Right hindlimb (tissue), 1 donor: ENCODE measurements around the gene ADGRG3.

Experiments
- DNase-seq: peaks from one replicate; pipeline ENCODE4 v3.0.0-alpha.2; 2018

ADGRG3 gene

DNA sequence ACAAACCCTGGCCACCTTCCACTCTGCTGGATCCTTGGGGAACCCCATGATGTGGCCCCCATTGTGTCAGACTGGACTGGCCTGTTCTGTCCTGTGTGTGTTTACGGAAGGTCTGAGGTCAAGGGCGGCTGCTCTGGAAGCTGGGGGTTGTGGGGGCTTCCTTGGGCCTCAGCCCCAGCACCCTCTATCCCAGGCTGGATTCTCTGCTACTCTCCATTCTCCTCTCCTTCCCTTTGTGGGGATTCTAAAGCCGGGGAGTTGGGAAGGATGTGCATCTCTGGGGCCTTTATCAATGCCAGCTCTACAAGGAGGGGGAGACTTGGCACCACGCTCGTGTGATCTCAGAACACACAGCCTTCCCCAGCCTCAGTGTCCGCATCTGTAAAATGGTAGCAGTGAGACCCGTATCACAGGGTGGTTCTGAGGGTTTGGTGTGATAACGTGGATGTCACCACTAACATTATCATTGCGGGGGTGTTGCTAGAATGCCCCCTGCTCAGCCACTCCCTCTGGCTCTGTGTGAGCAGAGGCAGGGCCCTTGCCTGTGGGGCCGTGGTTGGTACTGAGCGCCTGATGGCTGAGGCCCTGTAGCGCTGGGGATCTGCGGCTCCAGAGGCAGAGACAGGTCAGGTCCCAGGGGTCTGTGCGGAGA lies 21.6 kb upstream of the ADGRG3 start:
- DNase-seq: no peak

DNA sequence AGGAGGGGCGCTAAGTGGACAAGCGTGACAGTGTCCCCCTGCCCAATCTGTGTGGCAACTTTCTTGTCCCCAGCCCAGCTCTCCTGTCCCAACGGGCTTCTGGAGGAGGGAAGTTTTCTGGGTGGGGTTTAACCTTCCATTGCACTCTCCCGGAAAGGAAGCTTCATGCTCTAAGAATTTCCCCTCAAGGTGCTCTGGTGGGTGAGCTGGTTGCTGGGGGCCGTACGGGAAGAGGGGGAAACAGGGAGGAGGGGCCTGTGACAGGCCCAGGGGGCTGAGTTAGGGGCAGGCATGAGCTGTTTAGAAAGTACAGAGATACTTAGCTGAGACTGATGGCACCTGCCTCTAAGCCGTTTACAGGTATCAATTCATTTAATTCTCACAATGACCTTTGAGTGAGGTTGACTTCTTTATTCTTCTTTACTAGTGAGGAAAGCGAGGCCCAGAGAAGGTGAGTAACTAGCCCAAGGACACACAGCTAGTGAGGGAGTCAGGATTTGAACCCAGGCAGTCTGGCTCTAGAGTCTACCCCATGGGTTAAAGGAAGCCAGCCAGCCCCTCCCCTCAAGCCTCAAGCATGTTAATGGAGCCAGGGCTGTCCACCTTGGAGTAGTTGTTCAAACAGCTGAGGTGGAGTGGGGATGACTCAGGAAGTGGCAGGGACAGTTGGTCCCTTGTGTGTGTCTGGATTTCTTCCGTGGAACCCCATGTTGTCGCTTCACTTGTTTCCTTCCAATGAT lies 20.8 kb upstream of the ADGRG3 start:
- DNase-seq: no peak

DNA sequence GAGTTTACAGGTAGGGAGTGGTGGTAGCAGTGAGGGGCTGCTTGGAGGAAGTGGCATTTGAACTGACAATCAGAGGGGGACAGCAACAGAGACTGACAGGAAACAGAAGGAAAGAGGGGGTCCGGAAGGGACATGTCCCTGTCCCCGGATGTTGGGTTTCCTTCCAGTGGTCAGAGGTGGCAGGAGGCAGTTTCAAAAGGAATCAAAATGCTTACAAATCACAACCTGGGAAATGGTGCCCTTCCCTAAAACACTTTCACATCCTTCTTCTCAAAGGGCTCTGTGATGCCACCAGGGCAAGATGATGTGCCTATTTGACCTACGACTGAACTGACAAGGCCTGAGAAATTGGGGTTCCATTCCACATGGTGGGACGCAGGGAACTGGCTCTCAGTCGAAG lies 20.0 kb upstream of the ADGRG3 start:
- no peak for DNase-seq

DNA sequence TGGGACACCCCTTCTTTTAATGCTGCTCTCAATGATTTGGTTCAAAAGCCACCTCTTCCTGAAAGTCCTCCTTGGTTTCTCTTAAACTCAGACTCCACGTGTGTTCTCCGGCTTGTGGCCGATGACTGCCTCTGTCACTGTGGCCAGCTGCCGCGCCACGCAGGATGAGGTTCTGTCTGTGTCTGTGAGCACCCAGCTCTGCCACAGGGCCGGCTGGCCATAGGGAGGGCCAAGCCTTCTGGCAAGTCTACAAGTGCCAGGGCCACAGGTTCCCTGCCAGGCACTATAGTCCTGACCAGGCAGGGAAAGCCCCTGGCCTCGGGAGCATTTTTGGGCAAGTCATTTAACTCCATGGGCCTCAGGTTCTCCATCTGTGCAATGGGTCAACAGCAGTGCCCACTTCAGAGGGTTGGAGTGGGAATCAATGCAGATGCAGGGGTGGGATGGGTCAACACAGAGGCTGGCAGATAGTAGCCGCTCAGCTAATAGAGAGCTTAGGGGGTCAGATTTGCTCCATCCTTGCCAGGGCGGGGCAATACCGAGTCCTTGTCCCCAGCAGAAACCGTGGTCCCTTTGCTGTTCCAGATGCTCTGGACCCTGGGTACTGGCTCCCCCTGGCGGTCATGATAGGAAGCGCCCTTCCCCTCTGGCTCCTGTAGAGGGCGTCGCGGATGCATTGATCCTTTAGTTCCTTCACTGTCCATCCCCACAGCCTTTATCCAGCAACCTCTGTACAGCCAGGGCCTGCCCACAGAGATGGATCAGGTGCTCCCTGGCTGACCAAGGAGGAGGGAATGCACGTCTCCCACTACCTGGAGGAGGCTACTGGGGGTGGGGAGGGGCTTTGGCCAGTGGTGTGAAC lies 19.3 kb upstream of the ADGRG3 start:
- DNase-seq: peak; percentile 83

DNA sequence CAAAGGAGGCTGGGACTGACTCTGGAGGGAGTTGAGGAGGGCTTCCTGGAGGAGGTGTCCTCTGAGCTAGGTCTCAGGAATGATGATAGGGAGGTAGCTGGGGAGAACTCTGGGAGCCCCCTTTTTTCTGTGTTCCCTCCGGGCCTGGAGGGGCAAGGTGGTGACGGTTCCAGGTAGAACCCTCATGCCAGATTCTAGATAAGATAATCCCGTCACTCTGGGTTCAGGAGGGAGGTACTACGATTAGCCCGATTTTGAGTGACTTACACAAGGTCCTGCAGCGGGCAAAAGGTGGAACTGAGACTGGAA lies 18.7 kb upstream of the ADGRG3 start:
- DNase-seq: no peak

DNA sequence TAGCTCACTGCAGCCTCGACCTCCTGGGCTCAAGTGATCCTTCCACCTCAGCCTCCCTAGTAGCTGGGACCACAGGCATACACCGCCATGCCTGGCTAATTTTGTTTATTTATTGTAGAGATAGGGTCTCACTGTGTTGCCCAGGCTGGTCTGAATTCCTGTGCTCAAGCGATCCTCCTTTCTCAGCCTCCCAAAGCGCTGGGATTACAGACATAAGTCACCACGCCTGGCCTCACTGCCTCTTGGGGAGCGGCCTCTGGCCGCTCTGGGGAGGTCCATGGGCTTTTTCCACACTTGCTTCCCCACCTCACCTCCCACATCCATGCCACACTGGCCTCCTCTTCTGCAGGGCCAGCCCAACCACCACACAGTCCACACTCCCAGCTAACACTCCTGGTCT lies 18.3 kb upstream of the ADGRG3 start:
- DNase-seq: no peak

DNA sequence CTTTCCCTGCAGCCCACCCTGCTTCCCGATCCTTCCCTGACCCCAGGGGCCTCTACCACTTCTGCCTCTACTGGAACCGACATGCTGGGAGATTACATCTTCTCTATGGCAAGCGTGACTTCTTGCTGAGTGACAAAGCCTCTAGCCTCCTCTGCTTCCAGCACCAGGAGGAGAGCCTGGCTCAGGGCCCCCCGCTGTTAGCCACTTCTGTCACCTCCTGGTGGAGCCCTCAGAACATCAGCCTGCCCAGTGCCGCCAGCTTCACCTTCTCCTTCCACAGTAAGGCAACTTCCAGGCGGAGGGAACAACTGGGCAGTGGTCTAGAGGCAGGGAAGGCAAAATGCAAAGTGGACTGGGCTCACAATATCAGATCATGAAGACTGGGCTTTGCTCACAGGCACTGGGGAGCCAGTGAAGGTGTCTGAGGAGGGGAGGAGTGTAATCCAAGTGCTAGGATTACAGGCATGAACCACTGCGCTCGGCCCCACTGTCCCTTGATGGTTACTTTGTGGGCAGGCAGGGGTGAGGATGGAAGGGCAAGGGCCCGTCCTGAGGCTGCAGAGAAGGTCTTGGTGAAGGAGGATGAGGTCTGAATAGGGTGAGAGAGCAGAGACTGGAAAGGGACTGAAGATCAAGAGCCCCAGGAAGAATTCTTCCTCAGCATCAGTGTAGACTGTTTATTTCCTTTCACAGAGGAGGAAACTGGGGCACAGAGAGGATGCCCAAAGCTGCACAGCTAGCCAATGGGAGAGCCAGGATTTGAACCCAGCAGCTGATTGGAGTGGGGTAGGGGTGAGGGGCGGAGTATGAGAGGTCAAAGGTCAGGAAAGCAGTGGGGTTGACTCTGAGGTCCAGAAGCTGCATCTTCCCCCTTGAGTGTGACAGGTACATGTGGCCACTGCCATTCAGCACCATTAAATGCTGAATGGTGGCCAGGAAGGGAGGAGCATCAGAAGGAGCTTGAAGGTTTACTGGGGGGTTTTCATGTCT lies 16.5 kb upstream of the ADGRG3 start:
- DNase-seq: no peak

DNA sequence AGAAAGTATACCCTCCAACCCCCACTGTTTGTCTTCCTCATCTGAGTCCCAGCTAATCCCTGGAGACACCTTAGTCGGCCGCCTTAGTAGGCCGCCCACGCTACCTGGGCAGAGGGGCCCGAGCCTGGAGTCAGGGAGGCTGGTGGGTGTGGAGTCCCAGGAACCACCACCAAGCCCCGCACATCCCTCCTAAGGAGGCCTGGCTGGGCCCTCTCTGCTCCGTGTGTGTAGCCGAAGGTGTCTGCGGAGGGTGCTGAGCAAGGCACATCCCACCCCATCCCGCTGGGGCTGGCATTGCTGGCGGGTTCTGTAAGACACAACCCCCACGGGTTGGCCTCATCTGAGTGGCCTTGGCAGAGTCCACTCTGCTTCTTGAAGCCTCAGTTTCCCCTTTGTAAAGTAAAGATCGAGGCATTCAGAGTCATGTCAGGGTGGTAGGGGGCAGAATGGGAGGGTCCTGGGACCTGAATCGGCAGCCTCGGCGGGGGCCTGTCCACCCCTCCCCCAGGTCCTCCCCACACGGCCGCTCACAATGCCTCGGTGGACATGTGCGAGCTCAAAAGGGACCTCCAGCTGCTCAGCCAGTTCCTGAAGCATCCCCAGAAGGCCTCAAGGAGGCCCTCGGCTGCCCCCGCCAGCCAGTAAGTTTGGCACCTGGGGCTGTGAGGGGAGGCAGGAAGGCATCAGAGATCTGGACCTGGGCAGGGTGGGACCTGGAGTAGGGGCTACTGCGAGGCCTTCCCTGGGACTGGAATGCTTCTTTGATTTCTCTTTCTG lies 15.2 kb upstream of the ADGRG3 start:
- DNase-seq: no peak

DNA sequence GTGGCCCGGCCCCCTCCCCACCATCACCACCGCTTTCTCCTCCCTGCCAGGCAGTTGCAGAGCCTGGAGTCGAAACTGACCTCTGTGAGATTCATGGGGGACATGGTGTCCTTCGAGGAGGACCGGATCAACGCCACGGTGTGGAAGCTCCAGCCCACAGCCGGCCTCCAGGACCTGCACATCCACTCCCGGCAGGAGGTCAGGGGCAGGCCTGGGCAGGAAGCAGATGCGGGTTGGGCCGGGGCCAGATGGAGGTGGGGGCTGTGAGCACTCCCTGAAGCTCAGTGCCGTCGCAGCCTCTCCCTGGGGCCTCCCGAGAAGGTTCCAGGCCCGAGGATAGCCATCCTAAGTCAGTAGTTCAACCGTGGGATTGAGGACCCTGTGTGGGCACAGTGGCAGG lies 14.2 kb upstream of the ADGRG3 start:
- DNase-seq: peak; percentile 58

DNA sequence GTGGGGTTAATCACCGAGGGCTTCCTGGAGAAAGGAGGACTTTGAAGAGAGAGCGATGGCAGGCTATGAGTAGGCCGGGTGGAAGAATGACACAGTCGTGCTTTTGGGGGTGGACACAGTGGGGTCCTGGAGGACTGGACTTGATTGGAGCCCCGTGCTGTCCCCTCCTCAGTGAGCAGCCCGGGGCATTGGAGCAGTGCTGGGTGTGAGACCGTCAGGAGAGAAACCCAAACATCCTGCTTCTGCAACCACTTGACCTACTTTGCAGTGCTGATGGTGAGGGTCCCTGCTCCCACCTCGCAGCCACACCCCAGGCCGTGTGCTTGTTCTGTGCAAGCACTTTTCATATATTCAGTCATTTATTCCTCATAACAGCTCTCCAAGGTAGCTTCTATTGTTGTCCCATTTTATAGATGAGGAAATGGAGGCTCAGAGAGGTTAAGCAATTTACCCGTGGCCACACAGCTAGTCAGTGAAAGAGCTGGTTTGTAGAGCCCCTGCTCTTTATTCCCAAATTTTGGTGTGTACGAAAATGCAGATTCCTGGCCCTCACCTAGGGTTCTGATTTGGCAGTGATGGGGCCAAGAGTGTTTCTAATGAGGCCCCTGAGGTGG lies 11.7 kb upstream of the ADGRG3 start:
- DNase-seq: no peak

DNA sequence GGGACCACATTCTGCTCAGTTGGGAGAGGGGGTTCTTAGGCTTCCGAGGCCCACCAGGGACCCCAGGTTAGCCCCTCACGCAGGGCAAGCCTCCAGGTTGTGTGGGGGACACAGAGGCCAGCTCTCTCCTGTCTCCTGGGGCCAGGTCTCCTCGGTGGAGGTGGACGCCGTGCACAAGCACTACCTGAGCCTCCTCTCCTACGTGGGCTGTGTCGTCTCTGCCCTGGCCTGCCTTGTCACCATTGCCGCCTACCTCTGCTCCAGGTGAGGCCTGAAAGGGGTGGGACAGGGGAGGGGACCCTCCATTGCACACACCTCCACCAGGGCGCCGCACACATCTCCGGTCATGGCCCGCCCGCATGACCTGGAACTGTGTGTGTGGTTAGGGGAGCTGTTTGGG lies 10.9 kb upstream of the ADGRG3 start:
- DNase-seq: no peak

DNA sequence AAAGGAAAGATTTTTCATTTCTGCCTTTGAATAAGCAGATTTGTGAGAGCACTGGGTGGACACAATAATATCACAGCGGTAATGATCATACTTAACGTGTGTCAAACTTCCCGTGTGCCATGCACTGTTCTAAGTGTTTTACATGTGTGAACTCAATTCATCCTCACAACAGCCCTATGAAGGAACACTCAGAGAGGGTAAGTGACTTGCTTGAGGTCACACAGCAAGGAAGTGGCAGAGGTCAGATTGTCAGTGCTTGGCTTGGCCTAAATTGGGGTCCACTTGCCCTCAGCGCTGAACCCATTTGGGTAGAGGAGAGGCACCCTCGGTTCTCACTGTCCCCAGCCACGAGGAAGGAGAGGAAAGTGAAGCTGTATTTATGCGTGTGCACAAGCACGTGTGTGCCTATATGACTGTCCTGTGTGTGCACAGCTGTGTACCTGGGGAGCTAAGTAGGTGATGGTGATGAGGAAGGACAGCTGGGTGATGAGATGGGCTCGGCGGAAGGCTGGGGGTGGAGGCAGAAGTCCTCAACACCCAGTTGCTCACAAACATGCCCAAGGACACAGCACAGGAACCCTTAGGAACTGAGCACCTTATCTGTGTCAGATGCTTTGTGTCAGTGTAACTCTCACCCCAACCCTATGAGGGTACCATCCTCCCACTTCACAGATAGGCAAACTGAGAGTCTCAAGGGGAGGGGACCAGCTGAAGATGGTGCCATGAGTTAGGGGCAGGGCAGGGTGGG lies 9.8 kb upstream of the ADGRG3 start:
- DNase-seq: no peak

DNA sequence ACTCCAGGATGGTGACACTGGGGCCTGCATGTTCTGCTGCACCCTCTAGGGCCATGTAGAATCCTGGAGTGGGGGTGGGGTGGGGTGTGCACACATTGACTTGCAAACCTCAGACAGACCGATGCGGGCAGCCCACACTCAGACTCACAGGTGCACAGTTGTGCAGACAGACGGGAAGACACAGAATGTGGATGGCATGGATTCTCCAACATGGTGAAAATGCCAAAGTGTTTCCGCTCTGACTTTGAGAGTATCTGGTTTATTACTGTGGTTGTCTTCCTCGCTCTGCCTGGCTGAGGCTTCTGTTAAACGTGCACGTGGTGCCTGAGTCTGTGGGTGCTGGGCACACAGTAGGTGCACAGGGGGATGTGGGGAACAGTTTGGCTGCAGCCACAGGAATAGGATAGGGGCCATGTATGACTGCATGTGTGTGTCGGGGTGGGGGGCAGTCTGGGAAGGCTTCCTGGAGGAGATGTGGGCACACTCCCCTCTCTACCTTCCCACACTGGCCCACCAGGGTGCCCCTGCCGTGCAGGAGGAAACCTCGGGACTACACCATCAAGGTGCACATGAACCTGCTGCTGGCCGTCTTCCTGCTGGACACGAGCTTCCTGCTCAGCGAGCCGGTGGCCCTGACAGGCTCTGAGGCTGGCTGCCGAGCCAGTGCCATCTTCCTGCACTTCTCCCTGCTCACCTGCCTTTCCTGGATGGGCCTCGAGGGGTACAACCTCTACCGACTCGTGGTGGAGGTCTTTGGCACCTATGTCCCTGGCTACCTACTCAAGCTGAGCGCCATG lies 9.0 kb upstream of the ADGRG3 start:
- no peak for DNase-seq

DNA sequence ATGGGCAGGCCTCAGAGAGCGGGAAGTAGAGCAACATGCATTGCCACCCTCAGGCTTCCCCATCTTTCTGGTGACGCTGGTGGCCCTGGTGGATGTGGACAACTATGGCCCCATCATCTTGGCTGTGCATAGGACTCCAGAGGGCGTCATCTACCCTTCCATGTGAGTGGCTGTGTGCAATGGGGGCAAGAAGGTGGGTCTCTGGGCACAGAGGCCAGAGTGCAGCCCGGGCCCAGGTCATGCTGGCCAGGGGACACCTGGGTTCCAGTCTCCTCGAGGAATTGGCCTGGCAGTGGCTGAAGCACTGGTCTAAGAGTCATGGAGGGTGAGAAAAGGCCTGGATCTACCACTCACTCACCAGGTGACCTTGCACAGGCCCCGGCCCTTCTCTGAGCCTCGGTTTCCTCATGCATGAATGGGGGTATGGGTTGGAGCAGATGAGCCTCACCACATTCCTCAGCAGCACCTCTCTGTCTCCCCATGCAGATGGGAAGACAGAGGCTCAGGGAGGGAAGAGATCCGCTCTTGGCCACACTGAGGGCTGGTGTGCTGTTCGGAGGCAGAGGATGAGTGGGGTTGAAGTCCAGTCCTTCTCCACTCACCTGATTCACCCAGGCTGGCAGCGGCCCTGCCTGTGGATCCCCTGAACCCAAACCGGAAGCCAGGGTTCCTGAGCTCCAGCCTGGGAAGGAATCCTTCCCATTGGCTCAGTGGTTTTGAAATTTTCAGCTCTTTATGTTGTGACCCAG lies 7.2 kb upstream of the ADGRG3 start:
- DNase-seq: no peak

DNA sequence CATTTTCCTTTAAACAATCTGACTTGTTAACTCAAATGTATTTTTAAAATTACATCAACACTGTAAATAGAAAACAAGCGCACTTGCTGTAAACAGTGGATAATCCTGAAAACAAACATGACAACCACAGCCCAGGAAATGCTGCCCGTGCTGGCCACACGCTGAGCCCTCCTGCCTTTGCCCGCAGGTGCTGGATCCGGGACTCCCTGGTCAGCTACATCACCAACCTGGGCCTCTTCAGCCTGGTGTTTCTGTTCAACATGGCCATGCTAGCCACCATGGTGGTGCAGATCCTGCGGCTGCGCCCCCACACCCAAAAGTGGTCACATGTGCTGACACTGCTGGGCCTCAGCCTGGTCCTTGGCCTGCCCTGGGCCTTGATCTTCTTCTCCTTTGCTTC lies 6.6 kb upstream of the ADGRG3 start:
- no peak for DNase-seq

DNA sequence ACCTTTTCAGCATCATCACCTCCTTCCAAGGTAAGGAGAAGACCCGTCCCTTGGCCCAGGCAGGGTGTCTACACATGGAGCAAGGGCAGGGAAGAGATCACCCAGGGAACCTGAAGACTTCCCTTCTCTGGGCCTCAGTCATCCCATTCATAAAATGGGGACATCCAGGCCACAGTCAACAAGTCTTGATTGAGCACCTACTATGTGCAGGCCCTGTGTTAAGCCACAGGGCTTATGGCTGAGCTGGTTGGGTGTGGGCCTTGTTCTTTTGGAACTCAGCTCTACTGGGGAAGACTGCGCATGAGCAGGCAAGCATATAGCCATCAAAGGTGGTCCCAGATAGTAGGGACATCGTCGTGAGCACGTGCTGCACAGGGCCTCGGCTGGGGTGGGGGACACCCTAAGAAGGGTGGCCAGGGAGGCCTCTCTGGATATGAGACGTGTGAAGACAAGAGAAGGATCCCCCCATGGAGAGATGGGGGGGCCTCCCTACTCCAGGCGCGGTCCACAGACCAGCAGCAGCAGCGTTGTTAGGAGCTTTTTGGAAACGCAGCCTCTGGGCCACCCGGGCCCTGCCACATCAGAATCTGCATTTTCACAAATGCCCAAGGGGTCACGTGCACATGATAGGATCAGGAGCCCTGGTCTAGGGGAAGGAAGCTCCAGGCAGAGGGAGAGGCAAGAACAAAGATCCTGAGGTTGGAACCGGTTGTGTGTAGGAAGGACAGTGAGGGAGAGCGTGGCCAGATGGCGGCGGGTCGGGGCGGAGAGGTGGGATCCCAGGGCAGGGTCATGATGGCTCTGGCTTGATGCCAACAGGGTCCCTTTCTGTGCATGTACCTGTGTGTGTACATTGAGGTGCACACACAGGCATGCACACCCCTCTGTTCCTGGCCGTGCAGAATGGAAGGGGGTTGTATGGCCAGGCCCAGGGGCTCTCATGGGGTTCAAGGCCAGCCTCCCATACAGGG lies 5.9 kb upstream of the ADGRG3 start:
- no peak for DNase-seq

DNA sequence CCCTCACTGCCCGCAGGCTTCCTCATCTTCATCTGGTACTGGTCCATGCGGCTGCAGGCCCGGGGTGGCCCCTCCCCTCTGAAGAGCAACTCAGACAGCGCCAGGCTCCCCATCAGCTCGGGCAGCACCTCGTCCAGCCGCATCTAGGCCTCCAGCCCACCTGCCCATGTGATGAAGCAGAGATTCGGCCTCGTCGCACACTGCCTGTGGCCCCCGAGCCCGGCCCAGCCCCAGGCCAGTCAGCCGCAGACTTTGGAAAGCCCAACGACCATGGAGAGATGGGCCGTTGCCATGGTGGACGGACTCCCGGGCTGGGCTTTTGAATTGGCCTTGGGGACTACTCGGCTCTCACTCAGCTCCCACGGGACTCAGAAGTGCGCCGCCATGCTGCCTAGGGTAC lies 4.7 kb upstream of the ADGRG3 start:
- no peak for DNase-seq
